K562 (cell line): ENCODE data around the gene KCTD12. TPM values are rescaled to one million over a fixed set of nuclear protein-coding genes. Genes with fewer than 3 reads are reported as not detected.

Source experiments
- ATAC-seq: fragments of 200-7000 bp; cut with Tn5 transposase; 3 replicates; pipeline ENCODE4 v1.9.1; 2020; ENCODE audit warnings: moderate library complexity
- BruUV-seq: library from RNA; stranded (reverse); fragments of 400-500 nt; replicated peaks from 2 replicates; lab custom pipeline; 2021; lab: Mats Ljungman, UMichigan
- CTCF ChIA-PET: fragments of 300-600 bp; formaldehyde crosslinking; extraction: SDS; loops from one replicate; lab custom pipeline; 2021; ENCODE audit warnings: low intra/inter-chr PET ratio; lab: Yijun Ruan, JAX
- POLR2A ChIA-PET: fragments of 300-600, 350-650 bp; sonication (Branson Sonifier 250); formaldehyde crosslinking; extraction: SDS; loops from one replicate; lab custom pipeline; 2021; ENCODE audit warnings: antibody characterized with exemption, inconsistent platforms; lab: Yijun Ruan, JAX
- DNase-seq, 4 experiments: peaks; one replicate each; pipeline versions ENCODE4 v3.0.0 to v3.0.0-alpha.2; 2011 to 2018; ENCODE audit warnings: low spot score in 3 of 4, mixed read lengths in 3 of 4; ENCODE audit errors: extremely low read depth in 1 of 4
- FAIRE-seq: peaks from 2 replicates; lab custom pipeline; 2011; peaks lifted over from hg19 to GRCh38; lab: Jason Lieb, UNC
- H2AFZ ChIP-seq: 2 replicates; pipeline ENCODE4 v1.6.0; 2011; ENCODE audit warnings: low read depth, low read length, control low read depth, inconsistent platforms
- H3K27ac ChIP-seq: fragments of 200-600 bp; 3 replicates; pipeline ENCODE4 v1.8.0; 2011; ENCODE audit warnings: low read depth, mild to moderate bottlenecking, control low read depth, inconsistent platforms, low read length, moderate library complexity, mixed read lengths; ENCODE audit errors: extremely low read depth
- H3K27me3 ChIP-seq, 2 experiments: fragments of 300-600 bp in 1 of 2; 2 replicates in 1 of 2; 3 replicates in 1 of 2; pipeline versions ENCODE4 v1.6.0 to v1.8.0; 2011; ENCODE audit warnings: inconsistent platforms in 2 of 2, low read length in 2 of 2, mild to moderate bottlenecking in 1 of 2, mixed read lengths in 1 of 2, moderate library complexity in 1 of 2; ENCODE audit not compliant: control insufficient read depth in 2 of 2, insufficient read depth in 2 of 2
- H3K36me3 ChIP-seq: fragments of 300-600 bp; 3 replicates; pipeline ENCODE4 v1.8.0; 2011; ENCODE audit warnings: mild to moderate bottlenecking, low read length, inconsistent platforms; ENCODE audit not compliant: control insufficient read depth, insufficient read depth
- H3K4me1 ChIP-seq, 2 experiments: fragments of 200-600 bp in 1 of 2; replicated peaks in 1 of 2; 2 replicates in 1 of 2; 3 replicates in 1 of 2; pipeline versions ENCODE4 v1.5.1 to v1.8.0; 2011; ENCODE audit warnings: inconsistent platforms in 2 of 2, low read length in 2 of 2, mild to moderate bottlenecking in 1 of 2, mixed read lengths in 1 of 2, moderate library complexity in 1 of 2; ENCODE audit not compliant: control insufficient read depth in 2 of 2, insufficient read depth in 2 of 2
- H3K4me2 ChIP-seq: 2 replicates; pipeline ENCODE4 v1.6.1; 2011; ENCODE audit warnings: low read length, control low read depth, inconsistent platforms, mixed read lengths; ENCODE audit not compliant: insufficient read depth
- H3K4me3 ChIP-seq: fragments of 200-600 bp; sonication (generic), shearing (Covaris generic); 2 replicates; pipeline ENCODE4 v1.5.1; 2016; ENCODE audit warnings: control low read depth, inconsistent platforms
- H3K79me2 ChIP-seq: fragments of 200-600 bp; 3 replicates; pipeline ENCODE4 v1.8.0; 2011; ENCODE audit warnings: low read length, inconsistent platforms; ENCODE audit not compliant: control insufficient read depth, insufficient read depth
- H3K9ac ChIP-seq, 2 experiments: 2 replicates each; pipeline versions ENCODE4 v1.6.0 to v1.6.1; 2011; ENCODE audit warnings: low read depth in 2 of 2, low read length in 2 of 2, control low read depth in 1 of 2, inconsistent platforms in 1 of 2, mild to moderate bottlenecking in 1 of 2, mixed read lengths in 1 of 2; ENCODE audit not compliant: insufficient read depth in 1 of 2
- H3K9me1 ChIP-seq: one replicate; pipeline ENCODE4 v1.6.0; 2011; ENCODE audit warnings: inconsistent platforms, mild to moderate bottlenecking, low read length, moderate library complexity; ENCODE audit not compliant: control insufficient read depth, insufficient read depth
- H3K9me3 ChIP-seq: replicated peaks from 2 replicates; pipeline ENCODE4 v1.5.1; 2011; ENCODE audit warnings: low read depth, low read length, inconsistent platforms; ENCODE audit not compliant: control insufficient read depth, insufficient read depth
- H4K20me1 ChIP-seq: replicated peaks from 2 replicates; pipeline ENCODE4 v1.6.1; 2011; ENCODE audit warnings: low read length, inconsistent platforms, mixed read lengths; ENCODE audit not compliant: control insufficient read depth, insufficient read depth
- BMI1 ChIP-seq: fragments of 150-350 bp; IDR thresholded peaks from 2 replicates; pipeline ENCODE4 v1.6.1; 2014; ENCODE audit warnings: low read length
- CBFA2T3 ChIP-seq: fragments of 450-650 bp; IDR thresholded peaks from 2 replicates; pipeline ENCODE4 v1.6.1; 2017
- CBX3 ChIP-seq, 2 experiments: IDR thresholded peaks; 1 replicate in 1 of 2; 2 replicates in 1 of 2; pipeline ENCODE4 v1.6.1; 2012; ENCODE audit warnings: inconsistent platforms in 2 of 2, low read length in 2 of 2, borderline replicate concordance in 1 of 2, control low read depth in 1 of 2
- ETV5 ChIP-seq: sonication (generic); formaldehyde crosslinking; IDR thresholded peaks from 2 replicates; pipeline ENCODE4 v1.4.0; 2020; ENCODE audit warnings: low read depth, mild to moderate bottlenecking, missing genetic modification reagents
- FOXA1 ChIP-seq: fragments of 450-650 bp; IDR thresholded peaks from 2 replicates; pipeline ENCODE4 v1.6.1; 2016; ENCODE audit warnings: mild to moderate bottlenecking, borderline replicate concordance
- GTF2A2 ChIP-seq: IDR thresholded peaks from 2 replicates; pipeline ENCODE4 v1.6.1; 2016; ENCODE audit warnings: mild to moderate bottlenecking, missing genetic modification characterization, missing compliant biosample characterization
- KAT8 ChIP-seq: fragments of 450-650 bp; IDR thresholded peaks from 2 replicates; pipeline ENCODE4 v1.6.1; 2016; ENCODE audit warnings: low read depth, mild to moderate bottlenecking
- LCOR ChIP-seq: sonication (generic); formaldehyde crosslinking; IDR thresholded peaks from 2 replicates; pipeline ENCODE4 v1.8.0; 2022; ENCODE audit warnings: mild to moderate bottlenecking, missing genetic modification reagents
- RFX5 ChIP-seq: IDR thresholded peaks from 2 replicates; pipeline ENCODE4 v1.6.1; 2011; ENCODE audit warnings: low read depth, mild to moderate bottlenecking, improper control_type of control experiment, low read length
- SLC30A9 ChIP-seq: fragments of 250-450 bp; sonication (Bioruptor Pico); IDR thresholded peaks from 2 replicates; pipeline ENCODE4 v1.8.0; 2022; ENCODE audit warnings: mild to moderate bottlenecking, moderate library complexity
- ZNF347 ChIP-seq: fragments of 450-650 bp; formaldehyde crosslinking; IDR thresholded peaks from 2 replicates; pipeline ENCODE4 v1.4.0; 2020; ENCODE audit warnings: low read depth, mild to moderate bottlenecking, moderate library complexity
- ZNF354B ChIP-seq: fragments of 250-450 bp; sonication (Bioruptor Pico); IDR thresholded peaks from 2 replicates; pipeline ENCODE4 v1.4.0; 2020
- WGBS: fragments of 100-300 bp; shearing (Covaris generic); methylation state at CpG from one replicate; pipeline ENCODE4 v1.1.6; 2016; ENCODE audit warnings: low coverage, mixed read lengths; ENCODE audit not compliant: insufficient coverage; ENCODE audit errors: missing lambda C conversion rate; 5-methylcytosine and 5-hydroxymethylcytosine counted together
- in situ Hi-C: fragments of 300-500 bp; cut with MboI; formaldehyde crosslinking; loops from 4 replicates; pipeline ENCODE4 v1.15.0; 2018; ENCODE audit warnings: inconsistent platforms, mixed read lengths
- intact Hi-C: fragments of 100-400 bp; cut with micrococcal nuclease; formaldehyde crosslinking; loops from 2 replicates; pipeline ENCODE4 v1.14.2; 2022
- polyA plus RNA-seq, 8 experiments: library from polyadenylated mRNA; depleted of rRNA in 4 of 8; stranded (reverse) in 5 of 8; unstranded in 3 of 8; fragments of >200 nt; fragmentation: Nextera tagmentation in 2 of 8; fragmentation: Illumina TruSeq in 1 of 8; extraction: Ambion mirVana in 2 of 8; extraction: Trizol in 1 of 8; gene quantifications; 2 replicates each; pipeline versions ENCODE4 v1.2.1 to v1.2.3, GENCODE V29; 2011 to 2014; ENCODE audit warnings: inconsistent platforms in 1 of 8, missing spikeins in 1 of 8
- total RNA-seq, 7 experiments: library from RNA; depleted of rRNA in 6 of 7; stranded (reverse); fragments of >200 nt in 6 of 7; fragmentation: Illumina TruSeq in 2 of 7; extraction: Trizol in 2 of 7; gene quantifications; 2 replicates each; pipeline versions ENCODE4 v1.2.1 to v1.2.3, GENCODE V29; 2011 to 2021; ENCODE audit warnings: low replicate concordance in 1 of 7
- TF ChIP-seq, protein P1 (sequence below): IDR thresholded peaks from 2 replicates; pipeline ENCODE4 v1.6.1; 2011; ENCODE audit not compliant: insufficient read length; ENCODE audit errors: extremely low read depth
- TF ChIP-seq, protein P2 (sequence below): sonication (generic); formaldehyde crosslinking; IDR thresholded peaks from 2 replicates; pipeline ENCODE4 v1.8.0; 2023; ENCODE audit warnings: mild to moderate bottlenecking, missing genetic modification reagents

The KCTD12 gene
- total and polyA plus RNA-seq, 9 of the 15 experiments (the other 6 are each of a cell fraction or from before 2014, with no cell fraction given), result 0.14 to 0.93 (median 0.32) TPM

DNA sequence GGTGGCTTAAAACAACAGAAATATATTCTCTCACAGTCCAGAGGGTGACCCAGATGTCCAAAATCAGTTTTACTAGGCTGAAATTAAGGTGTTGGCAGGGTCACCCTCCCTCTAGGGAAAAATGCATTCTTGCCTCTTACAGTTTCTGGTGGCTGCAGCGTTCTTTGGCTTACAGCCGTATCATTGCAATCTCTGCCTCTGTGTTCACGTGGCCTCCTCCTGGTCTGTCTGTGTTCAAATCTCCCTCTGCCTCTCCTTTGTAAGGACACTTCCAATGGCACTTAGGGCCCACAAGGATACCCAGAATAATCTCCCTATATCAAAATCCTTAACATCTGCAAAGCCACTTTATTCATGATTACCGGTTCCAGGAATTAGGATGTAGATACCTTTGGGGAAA lies 21.1 kb downstream of the KCTD12 start:
- CTCF ChIA-PET, result no interaction called here
- no peaks in the 10 kb centered on the region for H3K36me3 ChIP-seq
- 0% methylated on average over 4 of the region's 4 CpGs for WGBS

More for the DNA sequence above, 21.1 kb downstream of the KCTD12 start:
- ATAC-seq (no peak), DNase-seq (no peak), FAIRE-seq (no peak)
- in situ Hi-C loops (no loop called here), intact Hi-C loops (no loop called here)
- H3K27ac ChIP-seq, result no peak overlapping the region
- H3K4me3 ChIP-seq, result no peak overlapping the region
- BruUV-seq, result no TSS peak
- no peaks in the 10 kb centered on the region for H4K20me1 ChIP-seq
- no peak for TF ChIP-seq ZNF347 (CRISPR knock-in tag)
- no peak for TF ChIP-seq FOXA1
- TF ChIP-seq, protein P1, sequence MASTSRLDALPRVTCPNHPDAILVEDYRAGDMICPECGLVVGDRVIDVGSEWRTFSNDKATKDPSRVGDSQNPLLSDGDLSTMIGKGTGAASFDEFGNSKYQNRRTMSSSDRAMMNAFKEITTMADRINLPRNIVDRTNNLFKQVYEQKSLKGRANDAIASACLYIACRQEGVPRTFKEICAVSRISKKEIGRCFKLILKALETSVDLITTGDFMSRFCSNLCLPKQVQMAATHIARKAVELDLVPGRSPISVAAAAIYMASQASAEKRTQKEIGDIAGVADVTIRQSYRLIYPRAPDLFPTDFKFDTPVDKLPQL, result no peak
- TF ChIP-seq KAT8, result no peak
- no peak for TF ChIP-seq RFX5
- no peak for TF ChIP-seq CBX3 (IDR thresholded peaks at IDR 0.05; ENCODE audit: borderline replicate concordance in 1 of 2, low read length in 2 of 2)
- no peak for TF ChIP-seq GTF2A2 (tag)
- TF ChIP-seq, protein P2, sequence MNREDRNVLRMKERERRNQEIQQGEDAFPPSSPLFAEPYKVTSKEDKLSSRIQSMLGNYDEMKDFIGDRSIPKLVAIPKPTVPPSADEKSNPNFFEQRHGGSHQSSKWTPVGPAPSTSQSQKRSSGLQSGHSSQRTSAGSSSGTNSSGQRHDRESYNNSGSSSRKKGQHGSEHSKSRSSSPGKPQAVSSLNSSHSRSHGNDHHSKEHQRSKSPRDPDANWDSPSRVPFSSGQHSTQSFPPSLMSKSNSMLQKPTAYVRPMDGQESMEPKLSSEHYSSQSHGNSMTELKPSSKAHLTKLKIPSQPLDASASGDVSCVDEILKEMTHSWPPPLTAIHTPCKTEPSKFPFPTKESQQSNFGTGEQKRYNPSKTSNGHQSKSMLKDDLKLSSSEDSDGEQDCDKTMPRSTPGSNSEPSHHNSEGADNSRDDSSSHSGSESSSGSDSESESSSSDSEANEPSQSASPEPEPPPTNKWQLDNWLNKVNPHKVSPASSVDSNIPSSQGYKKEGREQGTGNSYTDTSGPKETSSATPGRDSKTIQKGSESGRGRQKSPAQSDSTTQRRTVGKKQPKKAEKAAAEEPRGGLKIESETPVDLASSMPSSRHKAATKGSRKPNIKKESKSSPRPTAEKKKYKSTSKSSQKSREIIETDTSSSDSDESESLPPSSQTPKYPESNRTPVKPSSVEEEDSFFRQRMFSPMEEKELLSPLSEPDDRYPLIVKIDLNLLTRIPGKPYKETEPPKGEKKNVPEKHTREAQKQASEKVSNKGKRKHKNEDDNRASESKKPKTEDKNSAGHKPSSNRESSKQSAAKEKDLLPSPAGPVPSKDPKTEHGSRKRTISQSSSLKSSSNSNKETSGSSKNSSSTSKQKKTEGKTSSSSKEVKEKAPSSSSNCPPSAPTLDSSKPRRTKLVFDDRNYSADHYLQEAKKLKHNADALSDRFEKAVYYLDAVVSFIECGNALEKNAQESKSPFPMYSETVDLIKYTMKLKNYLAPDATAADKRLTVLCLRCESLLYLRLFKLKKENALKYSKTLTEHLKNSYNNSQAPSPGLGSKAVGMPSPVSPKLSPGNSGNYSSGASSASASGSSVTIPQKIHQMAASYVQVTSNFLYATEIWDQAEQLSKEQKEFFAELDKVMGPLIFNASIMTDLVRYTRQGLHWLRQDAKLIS (CRISPR knock-in tag), result no peak
- no peak for TF ChIP-seq SLC30A9 (CRISPR knock-in tag)
- TF ChIP-seq LCOR (CRISPR knock-in tag), result no peak
- no peak for TF ChIP-seq ETV5 (CRISPR knock-in tag)
- no peak for TF ChIP-seq CBFA2T3
- TF ChIP-seq BMI1, result no peak
- TF ChIP-seq ZNF354B (CRISPR knock-in tag), result no peak
- H3K9me1 ChIP-seq, result no peaks in the 10 kb centered on the region
- H3K79me2 ChIP-seq, result no peaks in the 10 kb centered on the region
- no peaks in the 10 kb centered on the region for H3K9me3 ChIP-seq
- H3K4me2 ChIP-seq, result no peak overlapping the region
- H3K27me3 ChIP-seq, result no peaks in the 10 kb centered on the region
- POLR2A ChIA-PET, result no interaction called here
- no peaks in the 10 kb centered on the region for H3K4me1 ChIP-seq
- no peak overlapping the region for H3K9ac ChIP-seq
- no peak overlapping the region for H2AFZ ChIP-seq
